Activated CD4-positive, alpha-beta T cell treated with anti-CD3 and anti-CD28 coated beads for 48 hours (primary cell): ENCODE results near the gene SERPINA10.
A peak's percentile ranks its signal among the peaks of the same experiment; 100 is the strongest.

Experiments used
- DNase-seq: peaks from one replicate; pipeline ENCODE4 v3.0.0-alpha.2; 2020

SERPINA10 gene, protein sequence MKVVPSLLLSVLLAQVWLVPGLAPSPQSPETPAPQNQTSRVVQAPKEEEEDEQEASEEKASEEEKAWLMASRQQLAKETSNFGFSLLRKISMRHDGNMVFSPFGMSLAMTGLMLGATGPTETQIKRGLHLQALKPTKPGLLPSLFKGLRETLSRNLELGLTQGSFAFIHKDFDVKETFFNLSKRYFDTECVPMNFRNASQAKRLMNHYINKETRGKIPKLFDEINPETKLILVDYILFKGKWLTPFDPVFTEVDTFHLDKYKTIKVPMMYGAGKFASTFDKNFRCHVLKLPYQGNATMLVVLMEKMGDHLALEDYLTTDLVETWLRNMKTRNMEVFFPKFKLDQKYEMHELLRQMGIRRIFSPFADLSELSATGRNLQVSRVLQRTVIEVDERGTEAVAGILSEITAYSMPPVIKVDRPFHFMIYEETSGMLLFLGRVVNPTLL

DNA sequence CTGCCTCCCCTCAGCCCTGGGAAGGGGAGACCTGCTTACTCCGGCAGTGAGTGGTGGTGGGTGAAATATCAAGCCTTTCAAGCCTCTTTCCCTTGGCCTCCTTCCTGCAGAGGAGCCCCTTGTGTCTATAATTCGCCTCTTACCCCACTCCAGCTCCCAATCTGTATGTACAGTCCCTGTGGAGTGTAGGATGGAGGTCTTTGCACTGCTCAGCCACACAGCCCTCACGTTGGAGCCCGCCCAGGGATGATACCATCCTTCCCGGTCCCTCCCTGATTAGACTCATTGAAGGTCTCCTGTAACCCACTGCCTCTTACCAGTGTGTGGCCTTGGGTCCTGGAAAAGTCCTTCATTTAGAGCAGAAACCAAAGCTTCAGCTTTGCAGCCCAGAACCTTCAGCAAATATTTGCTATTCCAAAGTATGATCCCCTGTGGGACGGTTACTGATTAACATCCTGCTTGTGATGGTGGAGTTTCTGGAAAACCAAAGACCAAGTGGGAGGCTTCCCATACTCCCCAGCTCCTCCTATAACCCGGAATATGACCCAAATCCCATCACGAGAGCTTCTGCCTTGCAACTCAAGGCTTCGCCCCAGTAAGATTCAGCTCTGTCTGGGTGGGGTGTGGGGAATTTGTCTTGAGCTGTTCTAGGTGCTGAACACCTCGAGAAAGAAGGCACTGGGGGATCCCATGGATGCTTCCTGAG, at the start of gene SERPINA10:
Gene SERPINA10, minus strand, starts transcription at position 397 of the 706 bp plus-strand sequence. CDS start 2,675 bp downstream, outside the sequence.
- DNase-seq = no peak

DNA sequence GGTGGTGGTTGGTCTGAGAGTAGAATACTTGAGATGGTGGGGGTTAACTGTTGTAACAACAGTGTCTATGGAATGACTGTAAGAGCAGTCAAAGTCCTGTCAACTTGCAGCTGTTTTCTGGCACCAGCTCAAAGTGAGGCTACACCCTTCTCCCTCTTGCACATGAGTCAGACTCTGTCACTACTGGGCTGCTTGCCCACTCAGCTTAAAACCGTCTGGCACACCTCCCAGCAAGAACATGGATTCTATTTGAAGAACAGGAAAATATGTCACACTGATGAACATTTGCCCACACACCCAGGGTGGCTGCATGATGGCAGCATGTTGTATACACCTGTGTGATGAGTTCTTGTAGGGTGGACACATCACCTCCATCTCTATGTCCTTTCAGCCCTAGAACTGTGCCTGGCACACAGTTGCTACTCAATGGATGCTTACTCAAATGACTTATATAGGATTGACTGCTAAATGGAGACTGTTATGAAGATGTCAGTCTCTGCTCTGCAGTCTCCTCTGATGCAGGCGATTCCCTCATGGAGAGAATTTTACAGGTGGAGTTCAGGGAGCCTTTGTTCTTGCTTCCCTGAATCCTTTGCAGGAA, 49.4 kb upstream of the SERPINA10 start:
- DNase-seq = peak; percentile 59

DNA sequence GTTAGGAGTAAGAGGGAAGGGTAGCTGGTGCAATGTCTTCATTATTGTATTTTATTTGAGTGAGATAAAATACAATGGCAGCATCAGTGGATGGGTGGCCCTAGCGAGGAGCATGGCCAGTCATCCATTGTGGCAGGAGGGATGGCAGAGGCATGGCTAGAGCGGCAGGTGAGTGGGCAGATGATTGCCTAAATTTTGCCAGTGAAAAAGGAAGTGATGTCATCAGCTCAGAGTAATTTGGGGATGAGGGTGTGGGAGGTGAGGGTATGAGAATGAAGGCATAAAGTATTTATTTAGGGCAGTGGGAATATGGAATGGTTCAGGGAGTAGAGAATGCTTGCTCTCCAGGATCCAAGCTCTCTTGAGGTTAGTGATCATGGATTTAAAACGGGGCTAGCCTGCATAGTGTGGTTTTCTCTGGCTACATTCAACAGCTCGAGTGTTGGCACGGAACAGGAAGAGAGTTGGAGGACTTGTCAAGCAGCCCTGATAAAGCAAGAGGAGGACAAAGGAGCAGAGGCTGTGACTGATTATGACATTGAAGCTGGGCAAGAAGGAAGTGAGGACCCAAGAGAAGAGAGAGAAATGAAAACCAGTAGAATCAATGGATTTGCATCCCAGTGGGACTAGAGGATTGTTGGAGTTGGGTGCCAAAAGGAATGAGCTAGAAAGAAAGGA, 48.7 kb upstream of the SERPINA10 start:
- DNase-seq = peak; percentile 26

DNA sequence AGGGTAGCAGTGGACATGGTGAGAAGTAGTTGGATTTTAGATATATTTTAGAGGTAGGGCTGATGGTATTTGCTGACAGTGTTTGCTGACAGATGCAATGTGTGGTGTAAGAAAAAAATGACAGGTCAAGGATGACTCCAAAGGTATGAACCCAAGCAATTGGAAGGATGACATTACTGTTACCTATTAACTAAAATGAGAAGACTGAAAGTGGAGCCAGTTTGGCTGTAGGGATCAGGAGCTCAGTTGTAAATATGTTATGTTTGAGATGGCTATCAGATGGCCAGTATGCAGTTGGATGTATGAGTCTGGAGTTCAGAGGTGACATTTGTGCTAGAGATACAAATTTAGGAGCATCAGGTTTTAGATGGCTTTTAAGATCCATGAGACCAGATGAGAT, 47.5 kb upstream of the SERPINA10 start:
- no peak for DNase-seq

DNA sequence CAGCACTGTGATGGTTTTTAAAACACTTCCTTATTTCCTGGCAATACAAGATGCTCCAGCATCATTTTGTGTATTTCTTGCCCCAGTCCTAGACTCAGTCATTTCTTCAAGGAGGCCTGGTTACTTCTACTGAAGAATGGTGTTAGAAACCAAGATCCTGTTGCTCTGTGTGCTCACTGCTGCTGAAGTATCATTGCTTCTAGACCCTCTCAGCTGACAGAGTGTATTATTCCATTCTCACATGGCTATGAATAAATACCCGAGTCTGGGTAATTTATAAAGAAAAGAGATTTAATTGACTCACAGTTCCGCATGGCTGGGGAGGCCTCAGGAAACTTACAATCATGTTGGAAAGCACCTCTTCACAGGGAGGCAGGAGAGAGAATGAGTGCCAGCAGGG, 45.0 kb upstream of the SERPINA10 start:
- DNase-seq = no peak

DNA sequence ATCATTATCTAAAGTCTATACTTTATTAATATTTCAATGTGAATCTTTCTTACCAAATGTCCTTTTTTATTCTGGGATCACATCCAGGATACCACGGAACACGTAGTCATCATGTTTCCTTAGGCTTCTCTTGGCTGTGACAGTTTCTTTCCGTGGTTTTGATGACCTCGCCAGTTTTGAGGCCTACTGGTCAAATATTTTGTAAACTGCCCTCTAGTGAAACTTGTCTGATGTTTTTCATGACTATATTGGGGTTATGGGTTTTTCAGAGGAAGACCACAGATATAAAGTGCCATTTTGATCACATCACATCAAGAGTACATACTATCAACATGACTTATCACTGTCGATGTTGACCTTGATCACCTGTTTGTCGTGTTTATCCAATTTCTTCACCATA, 44.2 kb upstream of the SERPINA10 start:
- DNase-seq = peak; percentile 27

DNA sequence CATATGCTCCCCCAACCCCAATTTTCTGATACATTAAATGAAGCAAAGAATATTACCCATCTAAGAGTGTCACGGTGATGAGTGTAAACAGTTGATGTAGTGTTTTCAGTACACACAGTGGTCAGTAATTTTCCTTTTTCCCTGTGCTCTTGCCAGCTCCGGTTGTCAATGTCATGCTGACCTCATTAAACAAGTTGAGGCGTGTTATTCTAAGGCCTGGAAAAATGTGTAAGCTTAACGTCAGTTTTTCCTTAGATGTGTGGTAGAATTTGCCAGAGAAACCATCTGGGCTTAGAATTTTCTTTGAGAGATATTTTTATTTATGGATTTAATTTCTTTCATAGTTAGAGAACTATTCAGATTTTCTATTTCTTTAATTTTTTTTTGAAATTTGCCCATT, 41.8 kb upstream of the SERPINA10 start:
- no peak for DNase-seq

DNA sequence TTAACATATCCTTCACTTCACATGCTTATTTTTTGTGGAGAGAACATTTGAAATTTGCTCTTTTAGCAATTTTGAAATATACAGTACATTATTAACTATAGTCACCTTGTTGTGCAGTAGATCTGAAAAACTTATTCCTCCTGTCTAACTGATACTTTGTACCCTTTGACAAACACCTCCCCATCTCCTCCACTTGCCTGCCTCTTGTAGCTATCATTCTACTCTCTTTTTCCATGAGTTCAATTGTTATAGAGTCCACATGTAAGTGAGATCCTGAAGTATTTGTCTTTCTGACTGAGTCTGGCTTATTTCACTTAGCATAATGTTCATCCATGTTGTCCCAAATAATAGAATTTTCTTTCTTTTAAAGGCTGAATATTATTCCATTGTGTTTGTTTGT, 39.5 kb upstream of the SERPINA10 start:
- no peak for DNase-seq

DNA sequence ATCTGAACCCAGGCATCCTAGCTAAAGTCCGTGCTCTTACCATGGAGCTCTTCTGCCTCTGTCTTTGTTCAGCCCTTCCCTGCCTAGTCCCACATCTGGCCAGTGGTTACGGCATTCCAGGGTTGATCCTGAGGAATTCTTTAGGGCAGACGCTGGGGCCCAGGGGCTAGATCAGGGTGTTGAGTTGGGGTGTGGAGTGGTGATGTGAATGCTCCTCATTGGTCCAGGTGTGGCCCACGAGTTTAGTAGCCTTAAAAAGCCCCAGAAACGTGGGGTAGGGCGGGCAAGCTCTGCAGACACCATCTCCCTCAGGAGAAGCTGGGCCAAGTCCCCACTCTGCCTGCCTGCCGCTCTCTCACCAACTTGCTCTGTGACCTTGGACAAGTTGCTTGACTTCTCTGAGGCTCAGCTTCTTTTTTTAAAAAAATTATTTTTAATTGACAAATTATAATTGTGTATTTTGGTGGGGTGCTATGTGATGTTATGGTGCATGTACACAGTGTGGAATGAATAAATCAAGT, 39.1 kb upstream of the SERPINA10 start:
- no peak for DNase-seq

DNA sequence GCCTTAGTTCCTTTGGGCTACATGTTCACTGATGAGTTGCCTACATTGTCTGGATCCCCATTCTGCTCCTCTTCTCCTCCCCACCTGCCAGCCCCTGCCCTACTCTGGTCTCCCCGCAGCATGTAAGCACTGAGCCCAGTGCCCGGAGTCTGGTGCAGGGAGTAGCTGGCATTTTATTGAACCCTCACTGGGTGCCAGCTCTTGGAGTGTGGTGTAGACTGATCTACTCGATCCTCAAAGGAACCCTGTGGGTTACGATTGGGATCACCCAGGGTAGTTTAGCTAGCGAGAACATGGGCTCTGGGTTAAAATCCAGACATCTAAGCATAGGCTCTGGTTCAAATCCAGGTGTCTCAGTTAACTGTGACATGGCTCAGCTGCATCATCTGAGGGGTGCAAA, 38.4 kb upstream of the SERPINA10 start:
- DNase-seq = no peak

DNA sequence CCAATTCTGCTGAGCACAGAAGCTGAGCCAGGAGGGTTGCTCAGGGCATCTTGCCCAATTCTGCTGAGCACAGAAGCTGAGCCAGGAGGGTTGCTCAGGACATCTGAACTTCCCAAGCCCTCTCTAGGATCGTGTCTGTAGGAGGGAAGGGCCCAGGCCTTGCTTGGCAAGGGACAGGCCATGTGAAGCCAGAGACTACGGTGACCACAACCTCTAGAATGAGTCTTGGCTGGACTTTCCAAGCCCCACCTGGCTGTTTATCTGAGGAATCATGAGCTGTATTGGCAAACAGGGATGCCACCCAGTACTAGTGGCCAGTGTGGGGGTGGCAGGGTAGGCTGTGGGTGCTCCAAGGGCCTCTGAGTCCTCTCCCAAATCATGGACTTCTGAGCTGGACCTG, 37.8 kb upstream of the SERPINA10 start:
- DNase-seq = no peak

DNA sequence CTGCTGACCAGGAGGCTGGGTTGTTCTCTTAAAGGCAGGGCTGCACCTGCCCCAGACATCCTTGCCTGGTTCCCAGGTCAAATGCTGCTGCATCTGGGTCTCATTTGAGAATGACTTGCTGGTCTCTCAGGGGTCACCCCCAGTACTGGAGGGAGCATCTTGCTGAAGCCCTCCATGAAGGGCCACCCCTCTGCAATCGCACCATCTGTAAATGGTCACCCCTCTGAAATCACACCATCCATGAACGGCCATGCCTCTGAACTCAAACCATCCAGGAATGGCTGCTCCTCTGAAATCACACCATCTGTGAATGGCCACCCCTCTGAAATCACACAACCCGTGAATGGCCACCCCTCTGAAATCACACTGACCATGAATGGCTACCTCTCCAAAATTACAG, 37.4 kb upstream of the SERPINA10 start:
- DNase-seq = no peak

DNA sequence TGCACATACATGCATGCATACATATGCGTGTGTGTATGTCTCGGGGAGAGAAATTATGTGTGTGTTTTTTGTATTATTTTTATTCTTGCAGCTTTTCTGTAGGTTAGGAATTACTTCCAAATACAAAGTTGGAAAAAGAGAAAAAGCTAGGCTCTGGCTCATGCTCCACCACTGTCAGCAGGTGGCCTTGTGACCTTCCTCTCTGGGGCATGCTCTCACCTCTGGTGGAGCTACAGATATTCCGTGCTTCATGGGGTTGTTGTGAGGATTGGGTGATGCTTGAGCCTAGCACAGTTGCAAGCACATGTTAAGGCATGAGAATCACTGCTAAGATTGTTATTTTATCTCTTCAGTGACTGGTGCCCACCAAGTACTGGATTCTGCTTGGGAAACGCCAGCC, 36.8 kb upstream of the SERPINA10 start:
- DNase-seq = no peak

DNA sequence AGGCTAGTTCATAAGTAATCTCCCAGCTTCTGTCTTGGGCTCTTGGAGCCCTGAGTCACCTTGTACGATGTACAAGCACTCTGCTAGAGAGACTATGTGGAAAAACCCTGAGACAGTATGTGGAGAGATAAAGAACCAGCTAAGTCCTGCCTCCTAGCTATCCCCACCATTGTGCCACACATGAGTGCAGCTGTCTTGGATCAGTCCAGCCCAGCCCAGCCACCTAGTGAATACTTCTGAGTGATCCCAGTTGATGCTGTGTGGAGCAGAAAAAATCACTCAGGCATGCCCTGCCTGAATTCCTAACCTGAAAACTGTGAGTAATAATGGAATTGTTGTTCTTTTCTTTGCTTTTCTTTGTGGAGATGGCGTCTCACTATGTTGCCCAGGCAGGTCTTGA, 35.1 kb upstream of the SERPINA10 start:
- no peak for DNase-seq

DNA sequence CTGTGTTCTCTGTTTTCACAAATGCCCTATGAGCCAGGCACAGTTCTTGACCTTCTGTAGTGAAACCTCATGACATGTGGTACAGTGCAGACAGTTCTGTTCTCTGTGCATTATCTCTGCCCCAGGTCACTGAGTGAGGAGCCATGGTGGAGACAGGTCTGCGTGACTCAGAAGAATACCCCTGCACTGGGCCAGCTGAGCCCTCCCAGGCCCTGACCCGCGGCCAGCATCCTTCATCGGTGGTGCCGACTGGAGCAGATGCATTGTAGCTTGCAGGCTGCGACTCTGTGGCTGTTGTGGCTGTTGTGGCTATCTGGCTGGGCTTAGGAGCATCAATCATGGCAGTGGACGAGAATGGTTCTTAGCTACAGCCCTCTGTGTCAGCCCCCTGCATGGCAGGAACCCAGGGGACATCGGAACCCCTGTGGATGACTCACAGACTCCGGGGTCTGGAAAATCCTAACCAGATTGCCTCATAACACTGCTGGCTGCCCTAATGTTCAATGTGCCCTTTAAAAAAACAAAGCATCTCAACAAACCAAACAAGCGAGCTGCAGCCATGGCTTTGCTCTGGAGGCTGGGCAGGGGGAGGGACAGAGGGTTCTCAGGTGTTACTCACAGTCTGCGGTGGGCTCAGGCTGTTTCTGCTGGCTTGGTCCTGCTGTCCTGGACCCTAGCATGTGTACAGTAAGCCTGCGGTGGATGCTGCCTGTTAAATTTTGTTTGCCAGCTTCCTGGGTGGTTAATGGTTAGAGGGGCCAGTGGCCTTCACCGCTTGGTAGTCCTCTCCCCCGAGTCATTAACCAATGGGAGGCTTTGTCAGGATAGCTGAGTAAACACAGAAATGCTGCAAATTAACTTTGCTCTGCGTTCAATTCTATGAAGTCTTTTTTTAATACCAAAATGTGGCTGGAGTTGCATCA, 29.8 kb upstream of the SERPINA10 start, which contains the start of gene SERPINA6:
Gene SERPINA6, minus strand, starts transcription at position 689 of the 923 bp plus-strand sequence. CDS start 8,688 bp downstream, outside the sequence.
- DNase-seq = no peak

DNA sequence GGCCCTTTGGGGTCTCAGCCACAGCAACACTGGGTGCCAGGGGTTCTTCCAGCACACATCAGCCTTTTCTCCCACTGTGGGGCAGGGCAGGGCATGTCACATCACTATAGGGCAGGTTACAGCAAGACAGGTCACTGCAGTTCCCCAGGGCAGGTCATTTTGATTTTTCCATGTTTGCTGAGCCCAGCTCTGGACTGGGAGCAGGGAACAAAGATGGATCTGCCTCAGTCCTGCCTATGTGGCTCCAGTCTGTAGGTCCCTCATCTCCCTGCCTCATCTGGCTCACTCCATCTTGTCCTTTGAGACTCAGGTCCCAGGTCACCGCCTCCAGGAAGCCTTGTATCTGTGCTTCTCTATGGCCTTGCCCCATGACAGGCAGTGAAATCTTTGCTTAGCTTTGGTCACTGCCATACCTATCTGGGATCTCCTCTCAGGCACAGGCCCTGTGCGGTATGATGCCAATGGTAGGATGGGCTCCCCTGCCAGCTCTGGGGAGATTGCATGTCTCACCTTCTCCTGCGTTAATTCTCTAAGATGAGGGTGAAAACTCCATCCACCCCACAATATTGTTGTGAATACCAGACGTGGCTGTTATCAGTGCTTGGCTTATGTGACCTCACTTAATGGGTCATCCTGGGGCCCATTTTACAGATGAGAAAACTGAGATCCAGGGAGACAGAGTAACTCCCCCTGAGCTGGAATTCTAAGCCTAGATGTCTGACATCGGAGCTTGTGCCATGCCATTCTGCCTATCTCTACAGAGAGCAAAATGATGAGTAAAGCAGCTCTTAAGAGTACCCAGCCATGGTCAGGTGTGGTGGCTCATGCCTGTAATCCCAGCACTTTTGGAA, 28.6 kb upstream of the SERPINA10 start:
- DNase-seq = no peak

DNA sequence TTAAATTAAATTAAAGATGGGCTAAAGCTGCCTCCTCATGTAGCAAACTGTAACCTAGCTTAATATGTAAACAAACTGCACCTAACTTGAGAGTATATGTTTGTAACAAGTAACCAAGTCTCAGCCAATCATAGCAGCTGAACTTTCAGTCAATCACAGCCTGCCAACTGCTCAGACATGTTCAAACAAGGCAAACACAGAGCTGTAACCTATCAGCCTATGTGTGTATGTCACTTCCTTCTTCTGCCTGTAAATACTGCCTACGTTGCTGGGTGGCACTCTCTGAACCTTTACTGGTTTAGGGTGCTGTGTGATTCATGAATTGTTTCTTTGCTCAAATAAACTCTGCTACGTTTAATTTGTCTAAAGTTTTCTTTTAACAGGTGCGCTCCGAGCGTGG, 27.2 kb upstream of the SERPINA10 start:
- no peak for DNase-seq

DNA sequence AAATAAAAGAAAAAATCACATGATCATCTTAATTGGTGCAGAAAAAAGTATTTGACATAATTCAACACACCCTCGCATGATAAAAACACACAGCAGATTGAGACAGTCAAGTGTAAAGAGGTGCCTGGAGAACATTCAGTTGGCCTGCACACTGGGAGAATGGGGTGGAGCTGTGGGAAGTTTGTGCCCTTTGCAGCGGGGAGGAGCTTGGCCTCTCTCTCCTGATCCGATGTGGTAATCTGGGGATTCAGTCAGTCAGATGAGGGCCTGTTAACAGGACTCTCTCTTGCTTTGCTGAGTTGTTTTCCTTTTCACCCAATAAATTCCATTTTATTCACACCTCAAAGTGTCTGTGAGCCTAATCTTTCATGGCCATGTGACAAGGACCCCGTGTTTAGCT, 24.2 kb upstream of the SERPINA10 start:
- DNase-seq = no peak

DNA sequence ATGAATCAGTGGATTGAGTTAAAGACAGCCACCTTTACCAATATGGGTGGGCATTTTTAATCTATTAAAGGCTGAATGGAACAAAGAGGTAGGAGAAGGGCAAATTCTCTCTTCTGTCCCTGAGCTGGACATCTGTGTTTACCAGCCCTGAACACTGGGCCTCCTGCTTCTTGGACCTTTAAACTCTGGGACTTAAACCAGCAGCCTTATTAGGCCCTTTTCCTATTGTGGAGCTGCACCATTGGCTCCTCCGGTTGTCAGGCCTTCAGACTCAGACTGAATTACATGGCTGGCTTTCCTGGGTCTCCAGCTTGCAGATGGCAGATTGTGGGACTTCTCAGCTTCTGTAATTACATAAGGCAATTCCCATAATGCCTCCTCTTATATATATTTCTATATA, 23.6 kb upstream of the SERPINA10 start:
- DNase-seq = no peak

DNA sequence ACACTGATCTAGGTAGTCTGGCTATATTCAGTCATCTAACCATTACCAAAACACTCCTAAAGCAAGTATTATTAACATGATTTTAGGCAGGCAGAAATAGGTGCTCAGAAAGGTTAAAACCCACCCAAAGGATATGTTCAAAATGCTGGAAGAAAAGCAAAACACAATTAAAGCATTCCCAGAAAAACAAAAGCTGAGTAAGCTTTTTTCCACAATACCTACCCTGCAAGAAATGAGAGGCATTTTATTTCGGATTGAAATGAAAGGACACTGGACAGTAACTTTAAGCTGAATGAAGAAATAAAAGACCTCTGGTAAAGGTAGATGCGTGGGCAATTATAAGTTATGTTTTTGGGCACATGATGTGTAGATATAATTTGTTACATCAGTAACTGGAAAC, 21.8 kb upstream of the SERPINA10 start:
- DNase-seq = no peak
